Duodenal mucosa (tissue), 2 donors: Measurements from ENCODE around the gene SLCO2A1.

ENCODE experiments used
- H3K27ac ChIP-seq: one replicate; pipeline ENCODE4 v1.7.0; 2013; ENCODE audit warnings: low read depth, low read length
- H3K27me3 ChIP-seq, 2 donors: one replicate each; pipeline ENCODE4 v1.7.0; 2013; ENCODE audit warnings: low read length in 2 of 2, control low read depth in 1 of 2; ENCODE audit not compliant: insufficient read depth in 2 of 2, control insufficient read depth in 1 of 2
- H3K36me3 ChIP-seq, 2 donors: one replicate each; pipeline ENCODE4 v1.7.0; 2013; ENCODE audit warnings: low read length in 2 of 2, control low read depth in 1 of 2; ENCODE audit not compliant: insufficient read depth in 2 of 2, control insufficient read depth in 1 of 2
- H3K4me1 ChIP-seq, 2 donors: one replicate each; pipeline ENCODE4 v1.7.0; 2013; ENCODE audit warnings: low read length in 2 of 2, control low read depth in 1 of 2; ENCODE audit not compliant: insufficient read depth in 2 of 2, control insufficient read depth in 1 of 2
- H3K4me3 ChIP-seq, 2 donors: one replicate each; pipeline ENCODE4 v1.7.0; 2013; ENCODE audit warnings: low read length in 2 of 2, low read depth in 1 of 2
- H3K9ac ChIP-seq, 2 donors: one replicate each; pipeline ENCODE4 v1.7.0; 2013; ENCODE audit warnings: low read length in 2 of 2, low read depth in 1 of 2
- H3K9me3 ChIP-seq, 2 donors: one replicate each; pipeline ENCODE4 v1.7.0; 2013; ENCODE audit warnings: low read length in 2 of 2, control low read depth in 1 of 2; ENCODE audit not compliant: control insufficient read depth in 1 of 2

SLCO2A1 gene

DNA sequence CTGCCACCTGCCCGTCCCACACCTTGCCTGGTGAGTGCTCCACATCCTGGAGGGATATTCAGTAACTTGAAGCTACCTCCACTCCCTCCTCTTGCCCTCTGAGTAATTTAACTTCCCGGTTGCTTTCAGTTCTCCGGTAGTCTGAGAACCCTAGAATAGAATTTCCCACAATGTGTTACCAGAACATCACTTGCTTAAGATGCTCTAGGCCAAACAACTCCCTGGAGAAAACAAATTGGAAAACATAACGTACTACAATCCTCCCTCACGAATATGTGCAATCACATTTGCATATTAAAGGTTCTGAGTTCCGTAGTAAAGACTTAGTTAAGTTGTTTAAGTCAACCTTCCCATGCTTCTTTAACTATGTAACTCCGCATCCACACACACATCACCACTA, 44.8 kb downstream of the SLCO2A1 start:
- Histone ChIP-seq H3K4me3 (no peak overlapping the region), H3K9me3 (no peaks in the 10 kb centered on the region), H3K27me3 (no peaks in the 10 kb centered on the region), H3K9ac (no peak overlapping the region), H3K36me3 (no peaks in the 10 kb centered on the region), H3K27ac (no peak overlapping the region), H3K4me1 (peaks cover 26 to 28% of the 10 kb centered on the region in 2 donors)

DNA sequence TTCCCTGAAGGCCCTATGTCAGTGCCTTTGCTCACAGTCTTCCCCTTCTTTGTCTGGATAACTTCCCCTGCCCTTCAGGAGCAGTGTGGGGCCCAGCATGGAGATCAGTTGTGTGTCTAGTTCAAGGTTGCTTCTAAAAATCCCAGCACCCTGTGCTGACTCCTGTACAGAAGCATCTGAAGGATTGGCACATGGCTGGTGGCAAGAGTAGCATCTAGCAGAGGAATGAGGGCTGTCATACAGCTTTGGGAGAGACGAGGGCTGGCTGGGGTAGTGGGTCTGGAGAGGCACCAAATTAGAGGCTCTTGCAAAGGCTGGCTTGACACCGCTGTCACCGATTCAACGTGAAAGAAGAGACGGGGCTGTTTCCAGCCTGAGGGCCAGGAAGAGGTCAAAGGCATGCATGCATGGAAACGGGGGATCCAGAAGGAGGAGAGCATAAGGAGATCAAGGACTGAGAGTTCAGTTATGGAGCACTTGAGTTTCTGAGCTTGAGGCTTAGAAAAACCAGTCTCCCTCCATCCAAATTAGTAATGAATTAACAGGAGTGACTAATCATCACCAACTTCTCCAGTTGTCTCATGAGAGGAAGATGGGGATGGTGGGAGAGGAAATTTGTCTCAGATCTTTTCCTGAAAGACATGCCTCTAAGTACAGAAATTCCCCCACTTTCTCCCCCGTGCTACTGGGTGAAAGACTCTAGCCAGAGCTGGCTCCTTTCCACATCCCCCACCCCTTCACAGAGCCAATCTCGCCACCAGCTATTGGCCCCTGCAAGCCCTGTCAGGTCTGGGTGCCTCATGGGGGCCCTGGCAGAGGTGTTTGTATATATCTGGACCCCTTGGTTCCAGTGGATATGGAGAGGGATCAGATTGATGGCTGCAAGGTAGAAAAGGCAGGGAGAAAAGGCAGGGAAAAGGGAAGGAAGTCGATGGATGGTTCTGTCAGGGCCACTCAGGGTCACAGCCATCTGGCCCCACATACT, 45.9 kb downstream of the SLCO2A1 start:
- Histone ChIP-seq H3K9me3 (no peaks in the 10 kb centered on the region), H3K4me1 (peaks cover 16 to 19% of the 10 kb centered on the region in 2 donors), H3K27me3 (no peaks in the 10 kb centered on the region), H3K27ac (no peak overlapping the region), H3K9ac (no peak overlapping the region), H3K36me3 (no peaks in the 10 kb centered on the region), H3K4me3 (no peak overlapping the region)

DNA sequence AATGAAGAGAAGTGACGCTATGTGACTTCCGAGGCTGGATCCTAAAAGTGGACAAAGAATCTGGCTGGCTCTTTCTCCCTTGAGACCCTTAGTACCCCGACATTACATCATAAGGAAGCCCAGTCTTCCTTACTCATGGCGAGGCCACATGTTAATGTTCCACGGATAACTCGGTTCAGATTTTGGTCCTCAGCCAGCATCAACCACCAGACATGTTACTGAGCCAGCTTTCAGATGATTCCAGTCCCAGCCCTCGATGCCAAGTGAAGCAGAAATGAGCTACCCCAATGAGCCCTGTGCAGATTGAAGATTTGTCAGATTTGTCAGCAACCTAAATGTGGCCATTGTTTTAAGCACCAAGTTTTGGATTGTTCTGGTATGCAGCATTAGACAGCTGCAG, 46.6 kb downstream of the SLCO2A1 start:
- Histone ChIP-seq H3K36me3 (no peaks in the 10 kb centered on the region), H3K27me3 (no peaks in the 10 kb centered on the region), H3K27ac (no peak overlapping the region), H3K4me1 (peaks cover 9 to 12% of the 10 kb centered on the region in 2 donors), H3K9me3 (no peaks in the 10 kb centered on the region), H3K4me3 (no peak overlapping the region), H3K9ac (no peak overlapping the region)

DNA sequence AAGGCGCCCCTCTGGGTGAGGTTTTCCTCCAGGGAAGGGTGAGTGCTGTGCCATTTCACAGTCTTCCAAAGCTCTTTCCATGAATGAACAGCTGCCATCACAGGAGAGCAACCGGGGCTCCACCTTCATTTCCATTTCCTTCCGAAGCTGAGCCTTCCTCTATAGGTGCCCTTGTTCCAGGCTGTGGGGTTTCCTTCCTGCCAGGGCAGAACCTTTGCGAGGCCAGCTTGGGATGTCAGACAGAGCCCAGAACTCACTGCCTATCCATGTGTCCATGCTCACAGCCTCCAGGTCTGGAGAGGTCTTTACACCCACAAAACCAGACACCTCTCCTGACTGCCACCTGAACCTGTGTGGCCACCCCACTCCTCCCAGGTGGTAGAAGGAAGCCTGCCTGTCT, 49.2 kb downstream of the SLCO2A1 start:
- H3K4me1 ChIP-seq, result no peaks in the 10 kb centered on the region
- H3K4me3 ChIP-seq, result no peak overlapping the region
- no peaks in the 10 kb centered on the region for H3K36me3 ChIP-seq
- no peaks in the 10 kb centered on the region for H3K9me3 ChIP-seq
- no peak overlapping the region for H3K27ac ChIP-seq
- no peaks in the 10 kb centered on the region for H3K27me3 ChIP-seq
- no peak overlapping the region for H3K9ac ChIP-seq

DNA sequence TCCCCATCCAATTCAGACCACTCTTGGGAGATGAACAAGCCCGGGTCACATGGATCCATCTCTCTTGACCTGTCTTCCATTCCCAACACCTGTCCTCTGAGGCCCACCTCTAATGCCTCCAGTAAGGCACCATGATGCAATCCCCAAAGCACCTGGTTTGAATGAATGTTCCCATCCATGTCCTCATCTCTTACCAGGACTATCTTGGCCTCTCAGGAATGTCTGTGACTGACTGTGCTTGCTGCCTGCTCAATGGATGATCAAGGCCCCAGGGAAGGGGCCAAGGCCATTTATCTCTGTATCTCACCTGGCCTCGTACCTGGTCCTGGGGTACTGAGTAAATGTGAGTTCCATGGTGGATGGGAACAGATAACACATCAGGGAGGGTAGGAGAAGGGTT, 49.7 kb downstream of the SLCO2A1 start:
- H3K27ac ChIP-seq, result no peak overlapping the region
- no peaks in the 10 kb centered on the region for H3K4me1 ChIP-seq

DNA sequence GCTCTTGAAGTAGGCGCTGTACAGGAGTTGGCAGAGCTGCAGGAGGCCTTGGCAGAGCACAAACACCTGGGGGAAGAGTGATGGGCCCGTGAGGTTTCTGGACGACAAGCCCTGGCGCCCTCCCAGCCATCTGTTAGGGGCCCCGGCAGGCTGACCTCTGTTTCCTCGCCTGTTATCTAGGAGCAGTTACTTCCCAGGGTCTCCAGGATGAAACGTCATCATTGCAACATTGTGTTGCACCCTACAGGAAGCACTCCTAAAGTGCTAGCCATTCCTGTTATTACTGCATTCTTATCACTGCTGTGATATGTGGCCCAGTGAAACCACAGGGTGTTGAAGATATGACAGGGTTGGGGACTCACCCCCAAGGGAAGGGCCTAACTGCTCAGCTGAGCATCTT, 50.2 kb downstream of the SLCO2A1 start:
- no peaks in the 10 kb centered on the region for H3K27me3 ChIP-seq
- H3K9me3 ChIP-seq, result no peaks in the 10 kb centered on the region
- no peak overlapping the region for H3K9ac ChIP-seq
- H3K36me3 ChIP-seq, result no peaks in the 10 kb centered on the region
- H3K27ac ChIP-seq, result no peak overlapping the region
- no peaks in the 10 kb centered on the region for H3K4me1 ChIP-seq
- H3K4me3 ChIP-seq, result no peak overlapping the region

More for the DNA sequence above, 49.7 kb downstream of the SLCO2A1 start:
- no peaks in the 10 kb centered on the region for H3K27me3 ChIP-seq
- H3K9ac ChIP-seq, result no peak overlapping the region
- no peaks in the 10 kb centered on the region for H3K9me3 ChIP-seq
- no peak overlapping the region for H3K4me3 ChIP-seq
- H3K36me3 ChIP-seq, result no peaks in the 10 kb centered on the region

DNA sequence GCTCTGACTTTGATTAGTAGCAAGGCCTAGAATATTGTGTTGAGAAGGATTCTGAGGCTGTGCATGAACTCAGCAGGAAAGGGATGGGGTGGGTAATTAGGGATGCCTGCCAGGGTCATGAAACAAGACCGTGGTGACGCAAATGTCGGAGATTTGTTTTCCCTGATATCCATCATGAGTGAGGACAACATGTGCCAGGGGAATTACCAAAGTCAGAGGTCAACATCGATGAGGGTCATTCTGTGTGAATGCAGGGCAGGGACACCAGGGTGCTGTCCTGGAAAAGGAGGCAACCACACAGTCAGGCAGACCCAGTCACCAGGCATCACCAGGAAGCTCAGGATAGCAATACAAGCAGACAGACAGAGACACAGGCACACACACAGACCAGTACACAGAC, 52.2 kb downstream of the SLCO2A1 start:
- no peaks in the 10 kb centered on the region for H3K27me3 ChIP-seq
- no peaks in the 10 kb centered on the region for H3K4me1 ChIP-seq
- H3K27ac ChIP-seq, result no peak overlapping the region
- H3K4me3 ChIP-seq, result no peak overlapping the region
- no peaks in the 10 kb centered on the region for H3K36me3 ChIP-seq
- no peak overlapping the region for H3K9ac ChIP-seq
- no peaks in the 10 kb centered on the region for H3K9me3 ChIP-seq

DNA sequence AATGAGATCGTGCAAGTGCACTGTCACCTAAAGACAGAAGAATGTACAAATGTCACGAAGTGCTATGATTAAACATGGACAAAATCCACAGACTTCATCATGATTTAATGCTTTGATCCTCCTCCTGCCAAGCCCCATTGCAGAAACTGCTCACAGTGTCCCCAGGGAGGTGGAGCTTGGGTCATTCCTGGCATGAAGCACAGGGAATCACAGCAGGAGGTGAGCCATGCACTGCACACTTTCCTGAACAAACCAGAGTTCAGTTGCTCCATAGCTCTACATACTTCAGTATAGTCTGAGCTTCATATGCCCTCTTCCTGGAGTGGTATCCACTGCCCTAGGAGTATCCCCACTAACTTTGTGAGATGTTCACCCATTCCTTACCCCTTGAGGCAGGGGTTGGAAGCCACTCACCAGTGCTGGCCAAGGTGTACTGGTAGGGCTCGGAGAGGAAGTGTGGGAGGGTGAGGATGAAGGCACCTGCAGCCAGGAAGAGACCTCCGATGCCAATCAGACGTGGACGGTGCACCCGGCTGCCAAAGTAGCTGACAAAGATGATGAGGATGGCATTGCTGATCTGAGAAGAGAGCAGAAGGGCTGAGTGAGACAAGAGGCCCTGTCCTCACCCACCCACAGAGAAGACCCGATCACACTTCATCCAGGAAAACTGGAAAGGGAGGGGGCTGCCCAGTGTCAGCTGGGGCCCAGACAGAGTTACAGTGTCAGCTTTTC, 56.3 kb downstream of the SLCO2A1 start:
- Histone ChIP-seq H3K36me3 (no peaks in the 10 kb centered on the region), H3K4me3 (no peak overlapping the region), H3K9me3 (no peaks in the 10 kb centered on the region), H3K27ac (no peak overlapping the region), H3K9ac (no peak overlapping the region), H3K4me1 (no peaks in the 10 kb centered on the region), H3K27me3 (no peaks in the 10 kb centered on the region)

DNA sequence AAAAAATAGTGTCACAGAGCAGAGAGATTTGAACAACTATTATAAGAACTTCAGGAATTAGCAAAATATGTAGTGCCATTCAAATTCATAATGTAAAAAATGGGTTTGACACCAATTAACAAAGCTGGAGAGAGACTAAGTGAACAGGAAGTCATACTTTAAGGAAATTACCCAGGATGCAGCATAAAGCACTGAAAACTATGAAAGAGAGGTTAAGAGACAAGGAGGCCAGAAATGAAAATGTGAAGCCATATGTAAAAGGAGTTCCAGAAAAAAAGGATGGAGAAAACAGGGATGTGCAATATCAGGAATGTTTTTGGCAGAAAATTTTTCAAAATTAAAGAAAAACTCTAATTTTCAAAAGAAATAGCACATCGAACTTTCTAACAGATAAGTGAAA, 57.6 kb downstream of the SLCO2A1 start:
- no peaks in the 10 kb centered on the region for H3K4me1 ChIP-seq
- H3K9ac ChIP-seq, result no peak overlapping the region
- no peaks in the 10 kb centered on the region for H3K27me3 ChIP-seq
- no peaks in the 10 kb centered on the region for H3K36me3 ChIP-seq
- no peaks in the 10 kb centered on the region for H3K9me3 ChIP-seq
- H3K27ac ChIP-seq, result no peak overlapping the region
- no peak overlapping the region for H3K4me3 ChIP-seq

DNA sequence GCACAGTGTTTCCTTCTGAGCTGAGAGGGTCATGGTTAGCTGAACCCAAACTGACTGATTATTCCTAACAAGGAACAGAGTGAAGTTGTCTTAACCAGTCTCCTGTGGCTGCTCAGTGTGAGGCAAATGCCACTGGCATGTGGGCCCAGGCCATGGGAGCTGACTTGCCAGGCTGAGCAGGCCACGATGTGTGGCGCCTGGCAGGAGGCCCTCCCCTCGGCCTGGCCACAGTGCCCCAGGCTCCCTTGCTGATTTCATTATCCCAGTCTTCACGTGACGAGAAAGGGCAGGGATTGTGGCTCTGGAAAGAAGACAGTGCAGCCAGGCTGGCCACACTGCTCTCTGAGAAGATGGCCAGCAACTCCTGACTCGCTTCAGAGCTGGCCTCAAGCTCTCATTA, 58.8 kb downstream of the SLCO2A1 start:
- no peaks in the 10 kb centered on the region for H3K36me3 ChIP-seq
- no peaks in the 10 kb centered on the region for H3K27me3 ChIP-seq
- no peak overlapping the region for H3K4me3 ChIP-seq
- H3K4me1 ChIP-seq, result no peaks in the 10 kb centered on the region
- H3K27ac ChIP-seq, result no peak overlapping the region
- H3K9me3 ChIP-seq, result no peaks in the 10 kb centered on the region
- H3K9ac ChIP-seq, result no peak overlapping the region
